GM12801 (cell line): ENCODE data around the gene TBC1D25.

ENCODE experiments used
- TF ChIP-seq, protein P1 (sequence below): IDR thresholded peaks from one replicate; pipeline ENCODE4 v1.5.1; 2011; ENCODE audit warnings: control low read depth; ENCODE audit not compliant: insufficient read length; ENCODE audit errors: extremely low read depth

Gene TBC1D25

DNA sequence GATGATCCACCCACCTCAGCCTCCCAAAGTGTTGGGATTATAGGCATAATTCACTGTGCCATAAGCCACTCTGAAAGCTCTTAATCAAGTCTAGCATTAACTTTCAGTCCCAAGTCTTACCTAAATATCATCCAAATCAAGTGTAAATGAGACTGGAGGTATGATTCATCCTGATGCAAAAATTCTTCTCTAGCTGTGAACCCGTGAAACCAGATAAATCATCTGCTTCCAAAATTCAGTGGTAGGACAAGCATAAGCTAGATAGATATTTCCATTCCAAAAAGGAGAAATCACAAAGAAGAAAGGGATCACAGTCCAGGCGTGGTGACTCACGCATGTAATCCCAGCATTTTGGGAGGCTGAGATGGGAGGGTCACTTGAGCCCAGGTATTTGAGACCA is 8.8 kb upstream of the TBC1D25 start:
- TF ChIP-seq, protein P1, sequence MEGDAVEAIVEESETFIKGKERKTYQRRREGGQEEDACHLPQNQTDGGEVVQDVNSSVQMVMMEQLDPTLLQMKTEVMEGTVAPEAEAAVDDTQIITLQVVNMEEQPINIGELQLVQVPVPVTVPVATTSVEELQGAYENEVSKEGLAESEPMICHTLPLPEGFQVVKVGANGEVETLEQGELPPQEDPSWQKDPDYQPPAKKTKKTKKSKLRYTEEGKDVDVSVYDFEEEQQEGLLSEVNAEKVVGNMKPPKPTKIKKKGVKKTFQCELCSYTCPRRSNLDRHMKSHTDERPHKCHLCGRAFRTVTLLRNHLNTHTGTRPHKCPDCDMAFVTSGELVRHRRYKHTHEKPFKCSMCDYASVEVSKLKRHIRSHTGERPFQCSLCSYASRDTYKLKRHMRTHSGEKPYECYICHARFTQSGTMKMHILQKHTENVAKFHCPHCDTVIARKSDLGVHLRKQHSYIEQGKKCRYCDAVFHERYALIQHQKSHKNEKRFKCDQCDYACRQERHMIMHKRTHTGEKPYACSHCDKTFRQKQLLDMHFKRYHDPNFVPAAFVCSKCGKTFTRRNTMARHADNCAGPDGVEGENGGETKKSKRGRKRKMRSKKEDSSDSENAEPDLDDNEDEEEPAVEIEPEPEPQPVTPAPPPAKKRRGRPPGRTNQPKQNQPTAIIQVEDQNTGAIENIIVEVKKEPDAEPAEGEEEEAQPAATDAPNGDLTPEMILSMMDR: no peak

GRCh38 chrX:48531358-48531959 is 8.1 kb upstream of the TBC1D25 start:
- TF ChIP-seq, protein P1: no peak

GRCh38 chrX:48532161-48532560 is 7.4 kb upstream of the TBC1D25 start:
- TF ChIP-seq, protein P1: no peak

- TF ChIP-seq, protein P1: no peak
Observed at GRCh38 chrX:48533165-48533564, 6.3 kb upstream of the TBC1D25 start.

DNA sequence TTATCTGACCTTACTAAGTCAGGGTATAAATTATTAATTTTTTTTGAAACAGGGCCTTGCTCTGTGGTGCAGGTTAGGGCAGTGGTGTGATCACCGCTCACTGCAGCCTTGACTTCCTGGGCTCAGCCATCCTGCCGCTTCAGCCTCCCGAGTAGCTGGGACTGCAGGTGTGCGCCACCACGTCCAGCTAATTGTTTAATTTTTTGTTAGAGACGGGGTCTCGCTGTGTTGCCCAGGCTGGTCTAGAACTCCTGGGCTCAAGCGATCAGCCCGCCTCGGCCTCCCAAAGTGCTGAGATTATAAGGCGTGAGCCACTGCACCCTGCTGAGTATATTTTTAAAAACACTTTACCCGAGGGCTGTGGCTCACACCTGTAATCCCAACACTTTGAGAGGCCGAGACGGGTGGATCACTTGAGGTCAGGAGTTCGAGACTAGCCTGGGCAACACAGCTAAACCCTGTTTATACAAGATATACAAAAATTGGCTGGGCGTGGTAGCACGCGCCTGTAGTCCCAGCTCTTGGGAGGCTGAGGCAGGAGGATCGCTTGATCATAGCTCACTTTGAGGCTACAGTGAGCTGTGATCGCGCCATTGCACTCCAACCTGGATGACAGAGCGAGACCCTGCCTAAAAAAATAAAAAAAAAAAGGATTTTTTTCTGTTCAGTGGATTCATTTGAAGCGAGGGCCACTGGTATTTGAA is 721 bp upstream of the TBC1D25 start:
- TF ChIP-seq, protein P1: no peak

DNA sequence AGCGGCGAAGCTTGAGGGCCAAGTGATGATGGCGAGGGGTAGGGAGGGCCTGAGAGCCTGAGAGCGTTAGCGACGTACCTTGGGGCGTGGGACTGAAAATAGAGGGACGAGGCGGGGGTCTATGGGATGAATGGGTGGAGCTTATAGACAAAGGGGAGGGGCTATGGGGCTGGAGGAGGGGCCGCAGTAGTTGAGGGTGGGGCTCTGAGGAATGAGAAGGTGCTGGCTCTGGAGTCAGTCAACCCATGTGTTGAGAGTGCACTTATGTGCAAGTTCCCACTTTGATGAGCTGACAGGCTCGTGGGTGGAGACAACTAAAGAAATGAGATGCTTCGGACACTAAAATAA is 488 bp downstream of the TBC1D25 start:
- TF ChIP-seq, protein P1: no peak

- TF ChIP-seq, protein P1: no peak
Observed at GRCh38 chrX:48540480-48540879, 966 bp downstream of the TBC1D25 start.
